Endothelial cell (in vitro differentiated cells): ENCODE results near the gene RPGRIP1L. TPM values are rescaled to one million over a fixed set of nuclear protein-coding genes. Genes with fewer than 3 reads are reported as not detected.

Experiments
- DNase-seq: peaks from one replicate; pipeline ENCODE4 v3.0.0; 2021; ENCODE audit warnings: low spot score
- H3K27ac Mint-ChIP-seq: one replicate; pipeline ENCODE4 v1.8.0; 2021; ENCODE audit warnings: mixed read lengths, inconsistent platforms; ENCODE audit not compliant: unreplicated experiment
- H3K27me3 Mint-ChIP-seq: one replicate; pipeline ENCODE4 v1.8.0; 2021; ENCODE audit warnings: mild to moderate bottlenecking, moderate library complexity, mixed read lengths, inconsistent platforms; ENCODE audit not compliant: unreplicated experiment
- H3K36me3 Mint-ChIP-seq: one replicate; pipeline ENCODE4 v1.8.0; 2021; ENCODE audit warnings: mild to moderate bottlenecking, low read depth, mixed read lengths, inconsistent platforms; ENCODE audit not compliant: unreplicated experiment
- H3K4me1 Mint-ChIP-seq: one replicate; pipeline ENCODE4 v1.8.0; 2021; ENCODE audit warnings: mild to moderate bottlenecking, mixed read lengths, inconsistent platforms; ENCODE audit not compliant: unreplicated experiment
- H3K4me3 Mint-ChIP-seq: one replicate; pipeline ENCODE4 v1.8.0; 2021; ENCODE audit warnings: mild to moderate bottlenecking, mixed read lengths, inconsistent platforms; ENCODE audit not compliant: unreplicated experiment
- H3K9me3 Mint-ChIP-seq: one replicate; pipeline ENCODE4 v1.8.0; 2021; ENCODE audit warnings: mixed read lengths, inconsistent platforms; ENCODE audit not compliant: unreplicated experiment
- total RNA-seq: library from RNA; stranded (reverse); fragmentation: NEBNext Ultra II Directional; extraction: Animal tissue kit (Norgen Biotek cat#: 25700); gene quantifications from one replicate; pipeline ENCODE4 v1.2.1, GENCODE V29; 2021; ENCODE audit not compliant: unreplicated experiment
- TF ChIP-seq, protein P1 (sequence below): fragments of 200-600 bp; sonication (generic); IDR thresholded peaks from one replicate; pipeline ENCODE4 v1.5.0; 2021; ENCODE audit warnings: antibody characterized with exemption; ENCODE audit not compliant: unreplicated experiment

Gene RPGRIP1L
- total RNA-seq, 1 donor from 2014 or later: 9.0 TPM

- TF ChIP-seq, protein P1, sequence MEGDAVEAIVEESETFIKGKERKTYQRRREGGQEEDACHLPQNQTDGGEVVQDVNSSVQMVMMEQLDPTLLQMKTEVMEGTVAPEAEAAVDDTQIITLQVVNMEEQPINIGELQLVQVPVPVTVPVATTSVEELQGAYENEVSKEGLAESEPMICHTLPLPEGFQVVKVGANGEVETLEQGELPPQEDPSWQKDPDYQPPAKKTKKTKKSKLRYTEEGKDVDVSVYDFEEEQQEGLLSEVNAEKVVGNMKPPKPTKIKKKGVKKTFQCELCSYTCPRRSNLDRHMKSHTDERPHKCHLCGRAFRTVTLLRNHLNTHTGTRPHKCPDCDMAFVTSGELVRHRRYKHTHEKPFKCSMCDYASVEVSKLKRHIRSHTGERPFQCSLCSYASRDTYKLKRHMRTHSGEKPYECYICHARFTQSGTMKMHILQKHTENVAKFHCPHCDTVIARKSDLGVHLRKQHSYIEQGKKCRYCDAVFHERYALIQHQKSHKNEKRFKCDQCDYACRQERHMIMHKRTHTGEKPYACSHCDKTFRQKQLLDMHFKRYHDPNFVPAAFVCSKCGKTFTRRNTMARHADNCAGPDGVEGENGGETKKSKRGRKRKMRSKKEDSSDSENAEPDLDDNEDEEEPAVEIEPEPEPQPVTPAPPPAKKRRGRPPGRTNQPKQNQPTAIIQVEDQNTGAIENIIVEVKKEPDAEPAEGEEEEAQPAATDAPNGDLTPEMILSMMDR: no peak
- Mint-ChIP-seq H3K27ac (no peak overlapping the region), H3K27me3 (no peaks in the 10 kb centered on the region), H3K4me3 (no peak overlapping the region), H3K36me3 (no peaks in the 10 kb centered on the region), H3K4me1 (peaks cover 7% of the 10 kb centered on the region), H3K9me3 (no peaks in the 10 kb centered on the region)
- DNase-seq: no peak
Observed at GRCh38 chr16:53713403-53714204, 9.9 kb upstream of the RPGRIP1L start.

DNA sequence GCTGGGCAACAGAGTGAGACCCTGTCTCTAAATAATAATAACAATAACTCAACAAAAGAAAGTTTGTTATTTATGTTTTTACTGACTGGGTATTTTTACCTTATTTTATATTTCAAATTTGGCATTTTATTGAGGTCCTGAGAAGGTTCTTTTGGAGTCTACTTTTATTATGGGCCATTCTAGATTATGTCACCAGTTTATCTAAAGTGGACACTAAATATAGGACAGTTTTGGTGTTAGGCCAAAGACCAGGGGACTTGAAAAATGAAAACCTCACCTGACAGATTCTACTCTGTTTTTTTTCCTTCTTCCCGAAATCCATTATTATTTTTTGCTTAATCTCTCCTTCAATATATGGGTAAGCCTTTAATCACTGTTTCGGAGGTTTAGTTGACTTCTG lies 8.4 kb upstream of the RPGRIP1L start:
- DNase-seq: no peak
- Mint-ChIP-seq H3K4me3 (no peak overlapping the region), H3K4me1 (peaks cover 7% of the 10 kb centered on the region), H3K27ac (no peak overlapping the region), H3K27me3 (no peaks in the 10 kb centered on the region), H3K36me3 (no peaks in the 10 kb centered on the region), H3K9me3 (no peaks in the 10 kb centered on the region)
- TF ChIP-seq, protein P1: no peak

DNA sequence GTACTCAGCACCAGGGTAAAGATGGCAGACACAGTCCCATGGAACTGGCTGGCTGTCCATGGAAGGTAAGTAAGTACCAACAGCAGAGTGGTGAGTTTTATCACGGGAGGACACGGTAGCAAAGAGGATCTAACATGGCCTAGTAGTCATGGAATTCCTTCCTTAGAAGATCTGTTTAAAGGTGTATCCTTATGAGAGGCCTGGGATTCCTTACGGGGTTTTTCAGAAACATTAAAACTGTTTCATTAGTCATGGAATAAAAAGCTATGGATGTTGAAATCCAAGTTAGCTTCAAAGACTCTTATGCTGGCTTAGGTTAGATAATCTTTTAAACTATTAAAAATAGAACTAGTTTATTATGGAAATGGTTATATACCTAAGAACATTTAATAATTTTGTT lies 7.7 kb upstream of the RPGRIP1L start:
- H3K4me3 Mint-ChIP-seq: no peak overlapping the region
- H3K27me3 Mint-ChIP-seq: no peaks in the 10 kb centered on the region
- TF ChIP-seq, protein P1: no peak
- no peak for DNase-seq
- H3K9me3 Mint-ChIP-seq: no peaks in the 10 kb centered on the region
- no peak overlapping the region for H3K27ac Mint-ChIP-seq
- peaks cover 7% of the 10 kb centered on the region for H3K4me1 Mint-ChIP-seq
- H3K36me3 Mint-ChIP-seq: no peaks in the 10 kb centered on the region

GRCh38 chr16:53708490-53708889 lies 4.8 kb upstream of the RPGRIP1L start:
- no peak for DNase-seq
- Mint-ChIP-seq H3K36me3 (no peaks in the 10 kb centered on the region), H3K9me3 (no peaks in the 10 kb centered on the region), H3K27me3 (peaks cover 5% of the 10 kb centered on the region), H3K27ac (no peak overlapping the region), H3K4me1 (peaks cover 14% of the 10 kb centered on the region), H3K4me3 (no peak overlapping the region)
- TF ChIP-seq, protein P1: no peak

DNA sequence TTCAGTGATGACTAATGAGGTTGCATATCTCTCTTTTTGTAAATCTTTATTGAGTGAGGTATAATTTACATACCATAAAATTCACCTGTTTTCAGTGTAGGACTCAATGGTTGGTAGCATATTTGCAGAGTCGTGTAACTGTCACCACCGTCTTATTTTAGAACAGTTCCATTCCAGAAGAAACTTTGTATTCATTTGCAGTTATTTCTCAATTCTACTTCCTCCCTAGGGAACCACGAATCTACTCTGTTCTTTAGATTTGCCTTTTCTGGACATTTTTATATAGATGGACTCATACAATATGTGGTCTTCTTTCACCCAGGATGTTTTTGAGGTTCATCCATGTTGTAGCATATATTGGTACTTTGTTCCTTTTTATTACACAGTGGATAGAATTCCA lies 4.0 kb upstream of the RPGRIP1L start:
- no peaks in the 10 kb centered on the region for H3K36me3 Mint-ChIP-seq
- peaks cover 14% of the 10 kb centered on the region for H3K4me1 Mint-ChIP-seq
- H3K27ac Mint-ChIP-seq: no peak overlapping the region
- no peak overlapping the region for H3K4me3 Mint-ChIP-seq
- TF ChIP-seq, protein P1: no peak
- no peaks in the 10 kb centered on the region for H3K9me3 Mint-ChIP-seq
- DNase-seq: no peak
- peaks cover 5% of the 10 kb centered on the region for H3K27me3 Mint-ChIP-seq
